GM23338 (cell line): ENCODE results near the gene COG1. TPM values are rescaled to one million over a fixed set of nuclear protein-coding genes. Genes with fewer than 3 reads are reported as not detected.

Experiments
- ATAC-seq: fragments of 200-7000 bp; cut with Tn5 transposase; 3 replicates; pipeline ENCODE4 v1.9.1; 2020
- DNase-seq: peaks from one replicate; pipeline ENCODE4 v3.0.0-alpha.2; 2015; ENCODE audit warnings: low spot score
- H2AFZ ChIP-seq: fragments of 200-600 bp; sonication (generic); 2 replicates; pipeline ENCODE4 v1.8.0; 2016; ENCODE audit warnings: antibody characterized with exemption, mild to moderate bottlenecking, moderate library complexity
- H3F3A ChIP-seq: fragments of 200-600 bp; sonication (generic); replicated peaks from 2 replicates; pipeline ENCODE4 v1.8.0; 2017; ENCODE audit warnings: antibody characterized with exemption, mixed run types, low read depth
- H3K27ac ChIP-seq: fragments of 200-600 bp; sonication (generic); 2 replicates; pipeline ENCODE4 v1.6.1; 2016; ENCODE audit warnings: low read depth
- H3K27me3 ChIP-seq: fragments of 200-600 bp; sonication (generic); 2 replicates; pipeline ENCODE4 v1.8.0; 2016; ENCODE audit warnings: mild to moderate bottlenecking, mixed run types, moderate library complexity; ENCODE audit not compliant: insufficient read depth
- H3K36me3 ChIP-seq: fragments of 200-600 bp; sonication (generic); 2 replicates; pipeline ENCODE4 v1.8.0; 2016; ENCODE audit warnings: mild to moderate bottlenecking; ENCODE audit not compliant: insufficient read depth
- H3K4me1 ChIP-seq: fragments of 200-600 bp; sonication (generic); 2 replicates; pipeline ENCODE4 v1.8.0; 2016; ENCODE audit warnings: mild to moderate bottlenecking, moderate library complexity; ENCODE audit not compliant: insufficient read depth
- H3K4me2 ChIP-seq: fragments of 200-600 bp; sonication (generic); 2 replicates; pipeline ENCODE4 v1.7.1; 2017; ENCODE audit warnings: mixed run types
- H3K4me3 ChIP-seq: fragments of 200-600 bp; sonication (generic); 2 replicates; pipeline ENCODE4 v1.6.1; 2016; ENCODE audit warnings: mixed run types
- H3K79me2 ChIP-seq: fragments of 200-600 bp; sonication (generic); replicated peaks from 2 replicates; pipeline ENCODE4 v1.8.0; 2017; ENCODE audit warnings: mild to moderate bottlenecking; ENCODE audit not compliant: insufficient read depth
- H3K9me2 ChIP-seq: fragments of 200-600 bp; sonication (generic); 2 replicates; pipeline ENCODE4 v1.8.0; 2017; ENCODE audit not compliant: insufficient read depth
- H4K20me1 ChIP-seq: fragments of 200-600 bp; sonication (generic); replicated peaks from 2 replicates; pipeline ENCODE4 v1.8.0; 2017; ENCODE audit warnings: mild to moderate bottlenecking; ENCODE audit not compliant: insufficient read depth
- H3K27ac Mint-ChIP-seq: 2 replicates; pipeline ENCODE4 v1.8.0; 2020; ENCODE audit warnings: inconsistent platforms, mild to moderate bottlenecking, moderate library complexity, mixed read lengths
- H3K27me3 Mint-ChIP-seq: 3 replicates; pipeline ENCODE4 v1.8.0; 2022; ENCODE audit warnings: low read depth, mild to moderate bottlenecking, moderate library complexity, mixed read lengths, inconsistent platforms; ENCODE audit not compliant: insufficient read depth, poor library complexity
- H3K36me3 Mint-ChIP-seq: 3 replicates; pipeline ENCODE4 v1.8.0; 2021; ENCODE audit warnings: low read depth, mild to moderate bottlenecking, inconsistent platforms, moderate library complexity, mixed read lengths
- H3K4me1 Mint-ChIP-seq: 3 replicates; pipeline ENCODE4 v1.8.0; 2020; ENCODE audit warnings: mild to moderate bottlenecking, inconsistent platforms, mixed read lengths
- H3K4me3 Mint-ChIP-seq: 3 replicates; pipeline ENCODE4 v1.8.0; 2021; ENCODE audit warnings: moderate library complexity, mild to moderate bottlenecking, inconsistent platforms, mixed read lengths
- H3K9me3 Mint-ChIP-seq: 3 replicates; pipeline ENCODE4 v1.8.0; 2020; ENCODE audit warnings: moderate library complexity, mild to moderate bottlenecking, inconsistent platforms, mixed read lengths
- CREB1 ChIP-seq: fragments of 250-450 bp; sonication (Bioruptor Pico); IDR thresholded peaks from 2 replicates; pipeline ENCODE4 v1.5.0; 2020; ENCODE audit warnings: low read depth, mild to moderate bottlenecking, moderate library complexity
- EZH2phosphoT487 ChIP-seq: fragments of 200-600 bp; sonication (generic); IDR thresholded peaks from one replicate; pipeline ENCODE4 v1.8.1; 2018; ENCODE audit warnings: antibody characterized with exemption; ENCODE audit not compliant: unreplicated experiment
- JUNB ChIP-seq: IDR thresholded peaks from one replicate; pipeline ENCODE4 v1.6.1; 2016; ENCODE audit warnings: antibody characterized with exemption; ENCODE audit not compliant: unreplicated experiment
- NANOG ChIP-seq: IDR thresholded peaks from 2 replicates; pipeline ENCODE4 v1.6.1; 2016; ENCODE audit warnings: antibody characterized with exemption, borderline replicate concordance
- POLR2AphosphoS5 ChIP-seq: IDR thresholded peaks from 2 replicates; pipeline ENCODE4 v1.6.1; 2016; ENCODE audit warnings: antibody characterized with exemption, low read depth
- STAT1 ChIP-seq: IDR thresholded peaks from one replicate; pipeline ENCODE4 v1.6.1; 2016; ENCODE audit warnings: antibody characterized with exemption; ENCODE audit not compliant: unreplicated experiment
- ZNF114 ChIP-seq: fragments of 250-450 bp; sonication (Bioruptor Pico); IDR thresholded peaks from 2 replicates; pipeline ENCODE4 v1.5.0; 2020; ENCODE audit warnings: mild to moderate bottlenecking, moderate library complexity
- ZNF331 ChIP-seq: fragments of 250-450 bp; sonication (Bioruptor Pico); IDR thresholded peaks from 2 replicates; pipeline ENCODE4 v1.5.0; 2020; ENCODE audit warnings: low read depth, mild to moderate bottlenecking, moderate library complexity
- ZNF462 ChIP-seq: fragments of 250-450 bp; sonication (Bioruptor Pico); IDR thresholded peaks from 2 replicates; pipeline ENCODE4 v1.5.0; 2020; ENCODE audit warnings: mild to moderate bottlenecking, moderate library complexity
- polyA plus RNA-seq: library from polyadenylated mRNA; unstranded; fragments of >200 nt; fragmentation: Nextera tagmentation; extraction: Ambion mirVana; gene quantifications from 2 replicates; pipeline ENCODE4 v1.2.1, GENCODE V29; 2016
- total RNA-seq: library from RNA; depleted of rRNA; stranded (reverse); fragments of >200 nt; shearing (Covaris generic); gene quantifications from 2 replicates; pipeline ENCODE4 v1.2.3, GENCODE V29; 2014
- TF ChIP-seq, protein P1 (sequence below), 2 experiments: fragments of 200-600 bp in 1 of 2; sonication (generic) in 1 of 2; conservative IDR thresholded peaks; 2 replicates each; pipeline versions ENCODE4 v1.5.1 to v1.6.1; 2016 to 2017; ENCODE audit warnings: antibody characterized with exemption in 2 of 2, low read depth in 2 of 2, mild to moderate bottlenecking in 2 of 2, moderate library complexity in 1 of 2
- TF ChIP-seq, protein P2 (sequence below): IDR thresholded peaks from 2 replicates; pipeline ENCODE4 v1.6.1; 2016; ENCODE audit warnings: antibody characterized with exemption

The COG1 gene
- total and polyA plus RNA-seq, 2 experiments from 2014 or later, result 15.0 to 26.1 TPM

DNA sequence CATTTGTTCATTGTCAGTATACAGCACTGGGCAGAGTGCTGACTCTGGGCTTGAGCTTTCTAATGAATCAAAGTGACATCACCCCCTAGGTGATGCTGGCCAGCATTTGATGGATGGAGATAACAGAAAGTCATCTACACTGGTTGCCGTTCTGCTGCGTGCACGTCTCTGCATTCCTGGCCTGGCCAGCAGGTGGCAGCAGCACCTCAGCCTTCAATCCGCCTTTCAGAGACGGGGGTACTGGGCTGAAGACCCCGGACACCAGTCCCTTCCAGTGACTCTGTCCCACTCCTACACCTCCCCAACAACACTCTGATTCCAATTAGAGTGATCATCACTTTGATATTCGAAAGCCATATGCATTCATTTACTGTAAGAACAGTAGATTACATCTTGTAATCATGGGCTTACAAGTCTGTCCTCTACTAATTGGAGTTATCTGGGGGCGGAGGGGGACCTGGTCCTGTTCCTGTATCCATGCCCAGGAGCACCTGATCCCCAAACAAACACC, 62.9 kb downstream of the COG1 start:
- TF ChIP-seq ZNF331, result no peak
- TF ChIP-seq CREB1 (CRISPR knock-in tag), result peak; percentile 4; the same call in 1 of the 2 replicates
- TF ChIP-seq, protein P1, sequence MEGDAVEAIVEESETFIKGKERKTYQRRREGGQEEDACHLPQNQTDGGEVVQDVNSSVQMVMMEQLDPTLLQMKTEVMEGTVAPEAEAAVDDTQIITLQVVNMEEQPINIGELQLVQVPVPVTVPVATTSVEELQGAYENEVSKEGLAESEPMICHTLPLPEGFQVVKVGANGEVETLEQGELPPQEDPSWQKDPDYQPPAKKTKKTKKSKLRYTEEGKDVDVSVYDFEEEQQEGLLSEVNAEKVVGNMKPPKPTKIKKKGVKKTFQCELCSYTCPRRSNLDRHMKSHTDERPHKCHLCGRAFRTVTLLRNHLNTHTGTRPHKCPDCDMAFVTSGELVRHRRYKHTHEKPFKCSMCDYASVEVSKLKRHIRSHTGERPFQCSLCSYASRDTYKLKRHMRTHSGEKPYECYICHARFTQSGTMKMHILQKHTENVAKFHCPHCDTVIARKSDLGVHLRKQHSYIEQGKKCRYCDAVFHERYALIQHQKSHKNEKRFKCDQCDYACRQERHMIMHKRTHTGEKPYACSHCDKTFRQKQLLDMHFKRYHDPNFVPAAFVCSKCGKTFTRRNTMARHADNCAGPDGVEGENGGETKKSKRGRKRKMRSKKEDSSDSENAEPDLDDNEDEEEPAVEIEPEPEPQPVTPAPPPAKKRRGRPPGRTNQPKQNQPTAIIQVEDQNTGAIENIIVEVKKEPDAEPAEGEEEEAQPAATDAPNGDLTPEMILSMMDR (conservative IDR thresholded peaks at IDR 0.05; ENCODE audit: low read depth in 2 of 2), result peak; percentile 96 to 100
- Histone ChIP-seq H3K79me2 (no peaks in the 10 kb centered on the region), H3K9me2 (no peaks in the 10 kb centered on the region), H3K27me3 (no peaks in the 10 kb centered on the region), H2AFZ (no peak overlapping the region), H4K20me1 (no peaks in the 10 kb centered on the region), H3K27ac (no peak overlapping the region), H3K4me1 (peaks cover 5% of the 10 kb centered on the region), H3F3A (no peaks in the 10 kb centered on the region; the same call in 1 of the 2 replicates), H3K4me3 (no peak overlapping the region), H3K36me3 (no peaks in the 10 kb centered on the region), H3K4me2 (no peak overlapping the region)
- H3K4me1 Mint-ChIP-seq, result peaks cover 9% of the 10 kb centered on the region; the same call in 2 of the 3 replicates
- DNase-seq, result peak; percentile 78
- no peaks in the 10 kb centered on the region for H3K9me3 Mint-ChIP-seq
- ATAC-seq, result peak; percentile 84
- H3K4me3 Mint-ChIP-seq, result no peak overlapping the region
- H3K27ac Mint-ChIP-seq, result no peak overlapping the region
- no peaks in the 10 kb centered on the region for H3K36me3 Mint-ChIP-seq
- peaks cover 4% of the 10 kb centered on the region for H3K27me3 Mint-ChIP-seq

DNA sequence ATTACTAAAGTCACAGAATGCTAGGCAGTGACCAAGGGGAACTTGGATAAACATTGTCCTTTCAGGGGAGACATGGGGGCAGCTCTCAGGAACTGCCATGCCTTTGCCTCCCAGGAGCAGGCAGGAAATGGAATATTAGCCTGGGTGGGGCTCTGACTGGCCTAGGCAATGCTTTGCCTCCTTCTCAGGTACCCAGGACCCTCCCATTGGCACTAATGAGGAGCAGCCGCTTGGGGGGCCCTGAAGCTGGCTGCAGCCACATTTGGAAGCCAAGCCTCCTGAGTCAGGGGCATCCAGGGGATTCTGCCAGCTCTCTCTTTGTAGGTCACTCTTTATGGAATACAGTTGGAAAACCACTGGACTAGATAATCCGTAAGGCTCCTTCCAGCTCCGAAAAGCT, 63.4 kb downstream of the COG1 start:
- DNase-seq, result peak; percentile 24
- no peak overlapping the region for H3K27ac Mint-ChIP-seq
- ATAC-seq, result peak; percentile 21

More for the DNA sequence above, 63.4 kb downstream of the COG1 start:
- no peaks in the 10 kb centered on the region for H3K27me3 ChIP-seq
- Mint-ChIP-seq H3K9me3 (no peaks in the 10 kb centered on the region), H3K4me1 (peaks cover 12% of the 10 kb centered on the region), H3K4me3 (no peak overlapping the region), H3K27me3 (peaks cover 6% of the 10 kb centered on the region), H3K36me3 (no peaks in the 10 kb centered on the region)
- no peak overlapping the region for H3K4me2 ChIP-seq
- H3K36me3 ChIP-seq, result no peaks in the 10 kb centered on the region
- no peaks in the 10 kb centered on the region; the same call in 1 of the 2 replicates for H3F3A ChIP-seq
- no peak overlapping the region for H2AFZ ChIP-seq
- no peak overlapping the region for H3K27ac ChIP-seq
- no peak for TF ChIP-seq ZNF462 (CRISPR knock-in tag)
- TF ChIP-seq EZH2phosphoT487, result no peak
- no peak for TF ChIP-seq ZNF114 (CRISPR knock-in tag)
- no peak for TF ChIP-seq JUNB
- TF ChIP-seq STAT1, result no peak
- no peak for TF ChIP-seq NANOG
- TF ChIP-seq POLR2AphosphoS5, result no peak
- TF ChIP-seq, protein P1 (conservative IDR thresholded peaks at IDR 0.05; ENCODE audit: low read depth in 2 of 2), result no peak
- TF ChIP-seq, protein P2, sequence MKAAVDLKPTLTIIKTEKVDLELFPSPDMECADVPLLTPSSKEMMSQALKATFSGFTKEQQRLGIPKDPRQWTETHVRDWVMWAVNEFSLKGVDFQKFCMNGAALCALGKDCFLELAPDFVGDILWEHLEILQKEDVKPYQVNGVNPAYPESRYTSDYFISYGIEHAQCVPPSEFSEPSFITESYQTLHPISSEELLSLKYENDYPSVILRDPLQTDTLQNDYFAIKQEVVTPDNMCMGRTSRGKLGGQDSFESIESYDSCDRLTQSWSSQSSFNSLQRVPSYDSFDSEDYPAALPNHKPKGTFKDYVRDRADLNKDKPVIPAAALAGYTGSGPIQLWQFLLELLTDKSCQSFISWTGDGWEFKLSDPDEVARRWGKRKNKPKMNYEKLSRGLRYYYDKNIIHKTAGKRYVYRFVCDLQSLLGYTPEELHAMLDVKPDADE, result no peak
- TF ChIP-seq CREB1 (CRISPR knock-in tag), result no peak
- peaks cover 5% of the 10 kb centered on the region for H3K4me1 ChIP-seq
- no peaks in the 10 kb centered on the region for H3K79me2 ChIP-seq
- no peak overlapping the region for H3K4me3 ChIP-seq
- H4K20me1 ChIP-seq, result no peaks in the 10 kb centered on the region
- no peaks in the 10 kb centered on the region for H3K9me2 ChIP-seq
